Neural progenitor cell (in vitro differentiated cells): ENCODE data around the gene CBFA2T2. TPM values are rescaled to one million over a fixed set of nuclear protein-coding genes. Genes with fewer than 3 reads are reported as not detected.

Experiments used
- DNase-seq: peaks from one replicate; pipeline ENCODE4 v3.0.0-alpha.2; 2016; ENCODE audit warnings: low spot score
- H2AFZ ChIP-seq: fragments of 200-600 bp; sonication (generic); replicated peaks from 2 replicates; pipeline ENCODE4 v1.6.1; 2016; ENCODE audit warnings: antibody characterized with exemption
- H3F3A ChIP-seq: fragments of 200-600 bp; sonication (generic); 2 replicates; pipeline ENCODE4 v1.6.1; 2016; ENCODE audit warnings: antibody characterized with exemption, low read depth
- H3K27ac ChIP-seq: fragments of 200-600 bp; sonication (generic); 2 replicates; pipeline ENCODE4 v1.5.1; 2016; ENCODE audit warnings: mild to moderate bottlenecking
- H3K27me3 ChIP-seq: fragments of 200-600 bp; sonication (generic); 2 replicates; pipeline ENCODE4 v1.6.1; 2016; ENCODE audit warnings: mild to moderate bottlenecking, moderate library complexity
- H3K36me3 ChIP-seq: fragments of 200-600 bp; sonication (generic); 2 replicates; pipeline ENCODE4 v1.5.1; 2016
- H3K4me1 ChIP-seq: fragments of 200-600 bp; sonication (generic); 2 replicates; pipeline ENCODE4 v1.6.1; 2016; ENCODE audit warnings: mixed run types
- H3K4me2 ChIP-seq: fragments of 200-600 bp; sonication (generic); 2 replicates; pipeline ENCODE4 v1.6.1; 2016
- H3K4me3 ChIP-seq: fragments of 200-600 bp; sonication (generic); 2 replicates; pipeline ENCODE4 v1.5.1; 2016
- H3K79me2 ChIP-seq: fragments of 200-600 bp; sonication (generic); 2 replicates; pipeline ENCODE4 v1.6.1; 2016; ENCODE audit warnings: low read depth
- H3K9ac ChIP-seq: fragments of 200-600 bp; sonication (generic); 2 replicates; pipeline ENCODE4 v1.6.1; 2016
- H3K9me3 ChIP-seq: fragments of 200-600 bp; sonication (generic); 2 replicates; pipeline ENCODE4 v1.5.1; 2016; ENCODE audit warnings: low read depth
- H4K20me1 ChIP-seq: fragments of 200-600 bp; sonication (generic); 2 replicates; pipeline ENCODE4 v1.6.1; 2016; ENCODE audit warnings: low read depth
- H3K27ac Mint-ChIP-seq: 3 replicates; pipeline ENCODE4 v1.8.0; 2021; ENCODE audit warnings: mixed read lengths
- H3K27me3 Mint-ChIP-seq: 2 replicates; pipeline ENCODE4 v1.8.0; 2022; ENCODE audit warnings: low read depth, mild to moderate bottlenecking, inconsistent platforms, moderate library complexity, mixed read lengths; ENCODE audit not compliant: insufficient read depth
- H3K36me3 Mint-ChIP-seq: 3 replicates; pipeline ENCODE4 v1.8.0; 2021; ENCODE audit warnings: mixed read lengths
- H3K4me1 Mint-ChIP-seq: 3 replicates; pipeline ENCODE4 v1.8.0; 2021; ENCODE audit warnings: mixed read lengths
- H3K4me3 Mint-ChIP-seq: 3 replicates; pipeline ENCODE4 v1.8.0; 2021; ENCODE audit warnings: mild to moderate bottlenecking, moderate library complexity, mixed read lengths
- H3K9me3 Mint-ChIP-seq: 3 replicates; pipeline ENCODE4 v1.8.0; 2020; ENCODE audit warnings: mixed read lengths
- EZH2 ChIP-seq: fragments of 200-600 bp; sonication (generic); IDR thresholded peaks from 2 replicates; pipeline ENCODE4 v1.6.1; 2017; ENCODE audit warnings: antibody characterized with exemption, mild to moderate bottlenecking, moderate library complexity
- EZH2phosphoT487 ChIP-seq: fragments of 200-600 bp; sonication (generic); IDR thresholded peaks from 2 replicates; pipeline ENCODE4 v1.6.1; 2017; ENCODE audit warnings: antibody characterized with exemption
- total RNA-seq: library from RNA; depleted of rRNA; stranded (reverse); fragments of >200 nt; gene quantifications from 2 replicates; pipeline ENCODE4 v1.2.3, GENCODE V29; 2015; ENCODE audit warnings: low replicate concordance
- TF ChIP-seq, protein P1 (sequence below): fragments of 200-600 bp; sonication (generic); IDR thresholded peaks from 2 replicates; pipeline ENCODE4 v1.5.1; 2017; ENCODE audit warnings: antibody characterized with exemption, mild to moderate bottlenecking

The CBFA2T2 gene
- total RNA-seq, 1 donor from 2014 or later = 11.9 TPM

DNA sequence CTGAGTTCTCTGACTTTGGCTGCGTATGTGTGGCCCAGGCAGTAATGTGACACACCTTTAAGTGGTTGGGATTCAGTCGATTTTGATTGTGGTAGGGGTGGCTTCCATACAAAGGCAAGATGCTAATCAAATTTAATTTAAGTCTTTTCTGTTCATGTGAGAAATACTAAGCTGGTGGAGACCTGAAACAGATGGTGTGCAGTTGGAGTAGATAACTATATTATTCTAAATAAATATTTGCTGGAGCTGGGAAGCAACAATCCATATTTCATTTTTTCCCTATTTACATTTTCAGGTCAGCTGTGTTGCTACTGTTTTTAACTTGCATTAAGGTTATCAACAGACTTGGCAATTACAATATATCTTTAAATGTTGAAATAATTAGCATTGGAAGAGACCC lies 104.8 kb downstream of the CBFA2T2 start:
- H3K27me3 Mint-ChIP-seq = peaks cover 2% of the 10 kb centered on the region
- H4K20me1 ChIP-seq = no peaks in the 10 kb centered on the region
- H3K4me1 ChIP-seq = no peaks in the 10 kb centered on the region
- H3K79me2 ChIP-seq = no peaks in the 10 kb centered on the region
- H3K9ac ChIP-seq = no peak overlapping the region
- no peaks in the 10 kb centered on the region for H3K9me3 ChIP-seq
- H3K27ac Mint-ChIP-seq = no peak overlapping the region
- H3K4me3 Mint-ChIP-seq = no peak overlapping the region
- peaks cover 6% of the 10 kb centered on the region for H3K36me3 Mint-ChIP-seq
- H2AFZ ChIP-seq = no peak overlapping the region
- H3K4me1 Mint-ChIP-seq = peaks cover 2% of the 10 kb centered on the region
- H3K4me3 ChIP-seq = no peak overlapping the region
- no peaks in the 10 kb centered on the region for H3F3A ChIP-seq
- H3K4me2 ChIP-seq = no peak overlapping the region
- TF ChIP-seq EZH2phosphoT487 (no peak), EZH2 (no peak)
- TF ChIP-seq, protein P1, sequence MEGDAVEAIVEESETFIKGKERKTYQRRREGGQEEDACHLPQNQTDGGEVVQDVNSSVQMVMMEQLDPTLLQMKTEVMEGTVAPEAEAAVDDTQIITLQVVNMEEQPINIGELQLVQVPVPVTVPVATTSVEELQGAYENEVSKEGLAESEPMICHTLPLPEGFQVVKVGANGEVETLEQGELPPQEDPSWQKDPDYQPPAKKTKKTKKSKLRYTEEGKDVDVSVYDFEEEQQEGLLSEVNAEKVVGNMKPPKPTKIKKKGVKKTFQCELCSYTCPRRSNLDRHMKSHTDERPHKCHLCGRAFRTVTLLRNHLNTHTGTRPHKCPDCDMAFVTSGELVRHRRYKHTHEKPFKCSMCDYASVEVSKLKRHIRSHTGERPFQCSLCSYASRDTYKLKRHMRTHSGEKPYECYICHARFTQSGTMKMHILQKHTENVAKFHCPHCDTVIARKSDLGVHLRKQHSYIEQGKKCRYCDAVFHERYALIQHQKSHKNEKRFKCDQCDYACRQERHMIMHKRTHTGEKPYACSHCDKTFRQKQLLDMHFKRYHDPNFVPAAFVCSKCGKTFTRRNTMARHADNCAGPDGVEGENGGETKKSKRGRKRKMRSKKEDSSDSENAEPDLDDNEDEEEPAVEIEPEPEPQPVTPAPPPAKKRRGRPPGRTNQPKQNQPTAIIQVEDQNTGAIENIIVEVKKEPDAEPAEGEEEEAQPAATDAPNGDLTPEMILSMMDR = no peak
- H3K9me3 Mint-ChIP-seq = peaks cover 7% of the 10 kb centered on the region
- H3K27me3 ChIP-seq = no peaks in the 10 kb centered on the region
- H3K36me3 ChIP-seq = no peaks in the 10 kb centered on the region
- DNase-seq = no peak
- no peak overlapping the region for H3K27ac ChIP-seq

DNA sequence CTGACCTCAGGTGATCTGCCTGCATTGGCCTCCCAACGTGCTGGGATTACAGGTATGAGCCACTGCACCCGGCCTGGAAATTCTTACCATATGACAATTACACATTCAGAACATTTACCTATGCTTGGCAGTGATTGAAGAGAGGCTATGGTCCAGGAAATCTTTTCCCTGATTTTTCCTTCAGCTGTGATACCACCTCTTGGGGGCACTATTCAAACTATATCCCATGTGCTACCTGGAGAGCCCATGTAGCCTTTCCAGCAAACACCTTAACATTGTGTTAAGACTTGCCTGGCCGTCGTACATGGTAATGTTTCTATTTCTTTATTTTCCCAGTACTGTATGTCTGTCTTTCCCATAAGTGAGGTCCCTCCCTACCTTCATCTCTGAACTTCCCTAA lies 110.5 kb downstream of the CBFA2T2 start:
- no peaks in the 10 kb centered on the region for H3K27me3 Mint-ChIP-seq
- H3K9me3 Mint-ChIP-seq = peaks cover 7% of the 10 kb centered on the region
- H3K4me1 ChIP-seq = no peaks in the 10 kb centered on the region
- no peak overlapping the region for H3K27ac ChIP-seq
- H3K27me3 ChIP-seq = no peaks in the 10 kb centered on the region
- H3K4me1 Mint-ChIP-seq = peaks cover 2% of the 10 kb centered on the region
- no peak overlapping the region for H3K4me3 Mint-ChIP-seq
- H3K79me2 ChIP-seq = no peaks in the 10 kb centered on the region
- no peaks in the 10 kb centered on the region for H4K20me1 ChIP-seq
- H3K9ac ChIP-seq = no peak overlapping the region
- no peak overlapping the region for H2AFZ ChIP-seq
- H3K4me3 ChIP-seq = no peak overlapping the region
- no peaks in the 10 kb centered on the region for H3K9me3 ChIP-seq
- TF ChIP-seq EZH2 = no peak
- TF ChIP-seq, protein P1 = peak; percentile 8
- no peak for TF ChIP-seq EZH2phosphoT487
- H3F3A ChIP-seq = no peaks in the 10 kb centered on the region
- H3K36me3 ChIP-seq = no peaks in the 10 kb centered on the region
- no peak overlapping the region for H3K4me2 ChIP-seq
- H3K36me3 Mint-ChIP-seq = peaks cover 10% of the 10 kb centered on the region
- no peak for DNase-seq
- no peak overlapping the region for H3K27ac Mint-ChIP-seq

DNA sequence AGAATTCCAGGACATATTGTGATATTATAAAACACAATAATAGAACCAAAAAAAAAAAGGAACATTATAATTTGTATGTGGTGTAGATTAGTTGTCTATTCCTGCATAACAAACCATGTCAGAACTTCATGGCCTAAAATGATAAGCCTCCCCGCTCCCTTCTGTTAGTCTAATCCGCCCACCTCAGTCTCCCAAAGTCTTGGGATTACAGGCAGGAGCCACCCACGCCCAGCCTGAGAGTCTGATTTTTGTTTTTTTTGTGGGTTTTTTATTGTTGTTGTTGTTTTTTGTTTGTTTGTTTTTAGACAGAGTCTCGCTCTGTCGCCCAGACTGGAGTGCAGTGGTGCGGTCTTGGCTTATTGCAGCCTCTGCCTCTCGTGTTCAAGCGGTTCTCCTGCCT lies 111.1 kb downstream of the CBFA2T2 start:
- no peak overlapping the region for H2AFZ ChIP-seq
- peaks cover 10% of the 10 kb centered on the region for H3K36me3 Mint-ChIP-seq
- DNase-seq = no peak
- H3K4me2 ChIP-seq = no peak overlapping the region
- H3K9me3 Mint-ChIP-seq = peaks cover 7% of the 10 kb centered on the region
- H3K4me3 ChIP-seq = no peak overlapping the region
- H3K27me3 Mint-ChIP-seq = no peaks in the 10 kb centered on the region
- no peak overlapping the region for H3K9ac ChIP-seq
- H3K4me1 Mint-ChIP-seq = peaks cover 2% of the 10 kb centered on the region
- H3K79me2 ChIP-seq = no peaks in the 10 kb centered on the region
- H3K4me1 ChIP-seq = no peaks in the 10 kb centered on the region
- no peaks in the 10 kb centered on the region for H3K36me3 ChIP-seq
- no peaks in the 10 kb centered on the region for H3F3A ChIP-seq
- no peak overlapping the region for H3K27ac Mint-ChIP-seq
- TF ChIP-seq, protein P1 = no peak
- TF ChIP-seq EZH2 = no peak
- H3K27me3 ChIP-seq = no peaks in the 10 kb centered on the region
- no peaks in the 10 kb centered on the region for H4K20me1 ChIP-seq
- H3K9me3 ChIP-seq = no peaks in the 10 kb centered on the region
- H3K27ac ChIP-seq = no peak overlapping the region
- H3K4me3 Mint-ChIP-seq = no peak overlapping the region
